Karpas-422 (cell line): Measurements from ENCODE around the gene TAF3. TPM values are rescaled to one million over a fixed set of nuclear protein-coding genes. Genes with fewer than 3 reads are reported as not detected.

Experiments used
- DNase-seq: peaks from one replicate; pipeline ENCODE4 v3.0.0-alpha.2; 2015
- H2AFZ ChIP-seq: fragments of 200-600 bp; sonication (generic); 2 replicates; pipeline ENCODE4 v1.6.1; 2014; ENCODE audit warnings: antibody characterized with exemption, low read length, mixed read lengths
- H3K27ac ChIP-seq: fragments of 200-600 bp; sonication (generic); 2 replicates; pipeline ENCODE4 v1.5.1; 2014; ENCODE audit warnings: mild to moderate bottlenecking, low read length, moderate library complexity
- H3K27me3 ChIP-seq: fragments of 200-600 bp; sonication (generic); 2 replicates; pipeline ENCODE4 v1.6.1; 2014; ENCODE audit warnings: low read length, mixed read lengths
- H3K36me3 ChIP-seq: fragments of 200-600 bp; sonication (generic); 2 replicates; pipeline ENCODE4 v1.6.1; 2014; ENCODE audit warnings: low read length, mixed read lengths; ENCODE audit not compliant: insufficient read depth
- H3K4me1 ChIP-seq: fragments of 200-600 bp; sonication (generic); 2 replicates; pipeline ENCODE4 v1.6.1; 2014; ENCODE audit warnings: mild to moderate bottlenecking, low read length, mixed read lengths
- H3K4me2 ChIP-seq: fragments of 200-600 bp; sonication (generic); 2 replicates; pipeline ENCODE4 v1.6.1; 2014; ENCODE audit warnings: low read length, low read depth, mild to moderate bottlenecking; ENCODE audit not compliant: poor library complexity, severe bottlenecking
- H3K4me3 ChIP-seq: fragments of 200-600 bp; sonication (generic); 2 replicates; pipeline ENCODE4 v1.5.1; 2014; ENCODE audit warnings: mild to moderate bottlenecking, antibody characterized with exemption, low read length, mixed read lengths
- H3K79me2 ChIP-seq: fragments of 200-600 bp; sonication (generic); 2 replicates; pipeline ENCODE4 v1.6.1; 2014; ENCODE audit warnings: mild to moderate bottlenecking, low read length, mixed read lengths
- H3K9ac ChIP-seq: fragments of 200-600 bp; sonication (generic); 2 replicates; pipeline ENCODE4 v1.6.0; 2014; ENCODE audit warnings: low read length
- H3K9me2 ChIP-seq: fragments of 200-600 bp; sonication (generic), shearing (Covaris generic); replicated peaks from 2 replicates; pipeline ENCODE4 v1.6.0; 2014; ENCODE audit warnings: mild to moderate bottlenecking, low read length, moderate library complexity; ENCODE audit not compliant: insufficient read depth
- H3K9me3 ChIP-seq: fragments of 300-700, 200-600 bp; sonication (generic); 2 replicates; pipeline ENCODE4 v1.6.1; 2014; ENCODE audit warnings: low read length, mixed read lengths
- H4K20me1 ChIP-seq: fragments of 200-600 bp; sonication (generic); 2 replicates; pipeline ENCODE4 v1.6.1; 2014; ENCODE audit warnings: mild to moderate bottlenecking, antibody characterized with exemption, low read length, low read depth; ENCODE audit not compliant: insufficient read depth
- total RNA-seq: library from RNA; depleted of rRNA; stranded (reverse); fragments of >200 nt; shearing (Covaris generic); gene quantifications from 2 replicates; pipeline ENCODE4 v1.2.3, GENCODE V29; 2014; ENCODE audit warnings: low replicate concordance

TAF3 gene
- total RNA-seq, 1 experiment from 2014 or later, result 4.5 TPM

GRCh38 chr10:8035641-8036470, 217.6 kb downstream of the TAF3 start:
- DNase-seq, result no peak
- H3K79me2 ChIP-seq, result no peaks in the 10 kb centered on the region
- H3K27me3 ChIP-seq, result no peaks in the 10 kb centered on the region
- H3K36me3 ChIP-seq, result no peaks in the 10 kb centered on the region
- H3K4me2 ChIP-seq, result no peak overlapping the region
- H2AFZ ChIP-seq, result no peak overlapping the region
- no peaks in the 10 kb centered on the region for H3K4me1 ChIP-seq
- H3K9me3 ChIP-seq, result no peaks in the 10 kb centered on the region
- H3K9ac ChIP-seq, result no peak overlapping the region
- no peaks in the 10 kb centered on the region for H4K20me1 ChIP-seq
- no peak overlapping the region for H3K4me3 ChIP-seq
- H3K27ac ChIP-seq, result no peak overlapping the region
- H3K9me2 ChIP-seq, result no peaks in the 10 kb centered on the region

- H3K27me3 ChIP-seq, result no peaks in the 10 kb centered on the region
- no peaks in the 10 kb centered on the region for H3K79me2 ChIP-seq
- no peak overlapping the region for H3K4me2 ChIP-seq
Measured at GRCh38 chr10:8036506-8037198, 218.3 kb downstream of the TAF3 start.

GRCh38 chr10:8037199-8037801, 219.0 kb downstream of the TAF3 start:
- DNase-seq, result no peak
- Histone ChIP-seq H3K9me2 (no peaks in the 10 kb centered on the region), H3K27me3 (no peaks in the 10 kb centered on the region), H3K4me3 (no peak overlapping the region), H3K9ac (no peak overlapping the region), H4K20me1 (no peaks in the 10 kb centered on the region), H3K36me3 (no peaks in the 10 kb centered on the region), H3K79me2 (no peaks in the 10 kb centered on the region), H3K9me3 (no peaks in the 10 kb centered on the region), H3K4me1 (no peaks in the 10 kb centered on the region), H2AFZ (no peak overlapping the region), H3K27ac (no peak overlapping the region), H3K4me2 (no peak overlapping the region)

More at GRCh38 chr10:8036506-8037198, 218.3 kb downstream of the TAF3 start:
- Histone ChIP-seq H3K9me3 (no peaks in the 10 kb centered on the region), H3K4me3 (no peak overlapping the region), H2AFZ (no peak overlapping the region), H3K27ac (no peak overlapping the region), H4K20me1 (no peaks in the 10 kb centered on the region), H3K9me2 (no peaks in the 10 kb centered on the region), H3K4me1 (no peaks in the 10 kb centered on the region), H3K36me3 (no peaks in the 10 kb centered on the region), H3K9ac (no peak overlapping the region)
- no peak for DNase-seq

- no peak for DNase-seq
- no peaks in the 10 kb centered on the region for H3K4me1 ChIP-seq
- H3K4me2 ChIP-seq, result no peak overlapping the region
Measured at GRCh38 chr10:8037941-8038894, 219.9 kb downstream of the TAF3 start.

GRCh38 chr10:8039321-8039881, 221.1 kb downstream of the TAF3 start:
- no peak overlapping the region for H3K4me3 ChIP-seq
- H3K4me2 ChIP-seq, result no peak overlapping the region
- H3K27me3 ChIP-seq, result no peaks in the 10 kb centered on the region
- DNase-seq, result no peak
- no peak overlapping the region for H2AFZ ChIP-seq
- no peaks in the 10 kb centered on the region for H3K4me1 ChIP-seq
- no peaks in the 10 kb centered on the region for H3K9me2 ChIP-seq
- no peak overlapping the region for H3K9ac ChIP-seq
- no peaks in the 10 kb centered on the region for H3K36me3 ChIP-seq
- no peaks in the 10 kb centered on the region for H3K79me2 ChIP-seq
- no peak overlapping the region for H3K27ac ChIP-seq
- no peaks in the 10 kb centered on the region for H3K9me3 ChIP-seq
- H4K20me1 ChIP-seq, result no peaks in the 10 kb centered on the region

More at GRCh38 chr10:8037941-8038894, 219.9 kb downstream of the TAF3 start:
- Histone ChIP-seq H2AFZ (no peak overlapping the region), H3K9me3 (no peaks in the 10 kb centered on the region), H3K79me2 (no peaks in the 10 kb centered on the region), H3K36me3 (no peaks in the 10 kb centered on the region), H3K9ac (no peak overlapping the region), H4K20me1 (no peaks in the 10 kb centered on the region), H3K4me3 (no peak overlapping the region), H3K27ac (no peak overlapping the region), H3K9me2 (no peaks in the 10 kb centered on the region), H3K27me3 (no peaks in the 10 kb centered on the region)

GRCh38 chr10:8040651-8041050, 222.3 kb downstream of the TAF3 start:
- Histone ChIP-seq H3K9me2 (no peaks in the 10 kb centered on the region), H3K9me3 (no peaks in the 10 kb centered on the region), H3K27ac (no peak overlapping the region), H3K36me3 (no peaks in the 10 kb centered on the region), H2AFZ (no peak overlapping the region), H4K20me1 (no peaks in the 10 kb centered on the region), H3K4me1 (no peaks in the 10 kb centered on the region), H3K9ac (no peak overlapping the region), H3K4me2 (no peak overlapping the region), H3K27me3 (no peaks in the 10 kb centered on the region), H3K4me3 (no peak overlapping the region), H3K79me2 (no peaks in the 10 kb centered on the region)
- DNase-seq, result no peak

GRCh38 chr10:8041284-8041991, 223.1 kb downstream of the TAF3 start:
- H3K79me2 ChIP-seq, result no peaks in the 10 kb centered on the region
- H2AFZ ChIP-seq, result no peak overlapping the region
- no peak overlapping the region for H3K27ac ChIP-seq
- H3K4me3 ChIP-seq, result no peak overlapping the region
- DNase-seq, result no peak
- no peaks in the 10 kb centered on the region for H3K36me3 ChIP-seq
- H3K9ac ChIP-seq, result no peak overlapping the region
- no peaks in the 10 kb centered on the region for H4K20me1 ChIP-seq
- H3K4me1 ChIP-seq, result no peaks in the 10 kb centered on the region
- H3K4me2 ChIP-seq, result no peak overlapping the region
- H3K9me3 ChIP-seq, result no peaks in the 10 kb centered on the region
- no peaks in the 10 kb centered on the region for H3K27me3 ChIP-seq
- H3K9me2 ChIP-seq, result no peaks in the 10 kb centered on the region
